Fibroblast of skin of left quadriceps (primary cell): ENCODE measurements around the gene MECP2.
"Not testable (repeated sequence)": the region's sequence is repeated elsewhere in the genome, so short reads cannot be mapped to it uniquely, and the experiment has no call there.

Experiments
- DNase-seq, 2 experiments: peaks; one replicate each; pipeline ENCODE4 v3.0.0-alpha.2; 2013; ENCODE audit warnings: low read depth in 2 of 2

Gene MECP2

GRCh38 chrX:153993079-153993478, 104.4 kb downstream of the MECP2 start:
- DNase-seq: no peak

- no peak for DNase-seq
These were observed 105.3 kb downstream of the MECP2 start for GRCh38 chrX:153992180-153992579.

- no peak for DNase-seq
These were observed 106.4 kb downstream of the MECP2 start for GRCh38 chrX:153991013-153991580.

- no peak for DNase-seq
These were observed 107.4 kb downstream of the MECP2 start for GRCh38 chrX:153989973-153990655.

- DNase-seq: no peak
These were observed 109.0 kb downstream of the MECP2 start for GRCh38 chrX:153988493-153988892.

GRCh38 chrX:153984351-153985178, 113.0 kb downstream of the MECP2 start:
- DNase-seq: no peak

- DNase-seq: no peak
These were observed 114.2 kb downstream of the MECP2 start for GRCh38 chrX:153983321-153983801.

GRCh38 chrX:153981771-153982533, 115.6 kb downstream of the MECP2 start:
- no peak for DNase-seq

GRCh38 chrX:153981231-153981630, 116.3 kb downstream of the MECP2 start:
- DNase-seq: no peak

- DNase-seq: not testable (repeated sequence)
These were observed 117.1 kb downstream of the MECP2 start for GRCh38 chrX:153980394-153980793.

GRCh38 chrX:153974726-153975286, 122.7 kb downstream of the MECP2 start:
- no peak for DNase-seq

- no peak for DNase-seq
These were observed 123.4 kb downstream of the MECP2 start for GRCh38 chrX:153974003-153974725.

GRCh38 chrX:153973127-153974002, 124.2 kb downstream of the MECP2 start:
- DNase-seq: no peak

- peak; percentile 73 to 74 for DNase-seq
These were observed 125.0 kb downstream of the MECP2 start, which contains the start of gene TMEM187 for GRCh38 chrX:153972368-153973126. Gene TMEM187 (plus strand): TSS chrX:153972754. CDS start chrX:153982063, 9,309 bp downstream.
